ENCODE results near the gene ADAMTS17. TPM values are rescaled to one million over a fixed set of nuclear protein-coding genes. Genes with fewer than 3 reads are reported as not detected.

ADAMTS17 gene
- total and polyA plus RNA-seq, 4 donors: 0.28 to 46.9 (median 9.1) TPM

DNA sequence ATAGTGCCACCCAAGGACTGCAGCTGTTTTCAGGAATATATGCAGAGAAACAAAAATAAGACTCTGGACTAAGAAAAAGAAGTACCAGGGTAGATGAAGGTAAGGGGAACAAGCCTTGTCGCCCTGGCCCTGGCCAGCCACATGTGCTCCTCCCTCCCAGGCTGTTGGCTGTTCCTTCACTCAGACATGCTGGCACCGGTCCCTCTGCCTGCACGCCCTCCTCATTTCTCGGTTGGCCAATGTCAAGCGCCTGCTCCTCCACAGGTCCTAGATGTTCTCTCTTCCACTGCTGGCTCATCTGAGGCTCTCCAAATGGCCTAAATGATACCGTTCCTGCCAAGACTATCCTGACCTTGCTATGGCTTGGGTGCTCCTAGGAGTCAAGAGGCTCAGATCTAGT is 320.1 kb downstream of the ADAMTS17 start:
- no peak for DNase-seq (ENCODE audit: low spot score)
- H3K4me1 ChIP-seq (ENCODE audit: control insufficient read depth in 4 of 4, insufficient read depth in 4 of 4, low read length in 3 of 4): peaks cover 0 to 4% (median 0%) of the 10 kb centered on the region in 4 donors
- H3K27ac ChIP-seq (ENCODE audit: low read depth in 1 of 2, low read length in 2 of 2): no peak overlapping the region
- H3K9ac ChIP-seq (ENCODE audit: low read depth in 1 of 2, low read length in 2 of 2): no peak overlapping the region
- no peaks in the 10 kb centered on the region for H3K27me3 ChIP-seq (ENCODE audit: control insufficient read depth in 4 of 4, insufficient read depth in 4 of 4, low read length in 3 of 4)
- peaks cover 0 to 4% (median 1%) of the 10 kb centered on the region in 4 donors for H3K36me3 ChIP-seq (ENCODE audit: control insufficient read depth in 4 of 4, insufficient read depth in 3 of 4, low read depth in 1 of 4, low read length in 3 of 4)
- H3K9me3 ChIP-seq (ENCODE audit: control insufficient read depth in 4 of 4, low read length in 3 of 4): no peaks in the 10 kb centered on the region
- TF ChIP-seq HNF4G (IDR thresholded peaks at IDR 0.05) (no peak), EGR1 (IDR thresholded peaks at IDR 0.05; ENCODE audit: low read depth in 2 of 2) (no peak), RAD21 (IDR thresholded peaks at IDR 0.05) (no peak), JUND (IDR thresholded peaks at IDR 0.05) (no peak), HNF4A (conservative IDR thresholded peaks at IDR 0.05) (no peak), YY1 (IDR thresholded peaks at IDR 0.05) (no peak), GABPA (IDR thresholded peaks at IDR 0.05 in 1 of 2, conservative IDR thresholded peaks at IDR 0.05 in 1 of 2) (no peak), NR2F2 (IDR thresholded peaks at IDR 0.05) (no peak), TAF1 (conservative IDR thresholded peaks at IDR 0.05) (no peak), SP1 (IDR thresholded peaks at IDR 0.05) (no peak), FOXA1 (IDR thresholded peaks at IDR 0.05) (no peak)
- TF ChIP-seq, protein P1, sequence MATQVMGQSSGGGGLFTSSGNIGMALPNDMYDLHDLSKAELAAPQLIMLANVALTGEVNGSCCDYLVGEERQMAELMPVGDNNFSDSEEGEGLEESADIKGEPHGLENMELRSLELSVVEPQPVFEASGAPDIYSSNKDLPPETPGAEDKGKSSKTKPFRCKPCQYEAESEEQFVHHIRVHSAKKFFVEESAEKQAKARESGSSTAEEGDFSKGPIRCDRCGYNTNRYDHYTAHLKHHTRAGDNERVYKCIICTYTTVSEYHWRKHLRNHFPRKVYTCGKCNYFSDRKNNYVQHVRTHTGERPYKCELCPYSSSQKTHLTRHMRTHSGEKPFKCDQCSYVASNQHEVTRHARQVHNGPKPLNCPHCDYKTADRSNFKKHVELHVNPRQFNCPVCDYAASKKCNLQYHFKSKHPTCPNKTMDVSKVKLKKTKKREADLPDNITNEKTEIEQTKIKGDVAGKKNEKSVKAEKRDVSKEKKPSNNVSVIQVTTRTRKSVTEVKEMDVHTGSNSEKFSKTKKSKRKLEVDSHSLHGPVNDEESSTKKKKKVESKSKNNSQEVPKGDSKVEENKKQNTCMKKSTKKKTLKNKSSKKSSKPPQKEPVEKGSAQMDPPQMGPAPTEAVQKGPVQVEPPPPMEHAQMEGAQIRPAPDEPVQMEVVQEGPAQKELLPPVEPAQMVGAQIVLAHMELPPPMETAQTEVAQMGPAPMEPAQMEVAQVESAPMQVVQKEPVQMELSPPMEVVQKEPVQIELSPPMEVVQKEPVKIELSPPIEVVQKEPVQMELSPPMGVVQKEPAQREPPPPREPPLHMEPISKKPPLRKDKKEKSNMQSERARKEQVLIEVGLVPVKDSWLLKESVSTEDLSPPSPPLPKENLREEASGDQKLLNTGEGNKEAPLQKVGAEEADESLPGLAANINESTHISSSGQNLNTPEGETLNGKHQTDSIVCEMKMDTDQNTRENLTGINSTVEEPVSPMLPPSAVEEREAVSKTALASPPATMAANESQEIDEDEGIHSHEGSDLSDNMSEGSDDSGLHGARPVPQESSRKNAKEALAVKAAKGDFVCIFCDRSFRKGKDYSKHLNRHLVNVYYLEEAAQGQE (IDR thresholded peaks at IDR 0.05): no peak
- TF ChIP-seq, protein P2, sequence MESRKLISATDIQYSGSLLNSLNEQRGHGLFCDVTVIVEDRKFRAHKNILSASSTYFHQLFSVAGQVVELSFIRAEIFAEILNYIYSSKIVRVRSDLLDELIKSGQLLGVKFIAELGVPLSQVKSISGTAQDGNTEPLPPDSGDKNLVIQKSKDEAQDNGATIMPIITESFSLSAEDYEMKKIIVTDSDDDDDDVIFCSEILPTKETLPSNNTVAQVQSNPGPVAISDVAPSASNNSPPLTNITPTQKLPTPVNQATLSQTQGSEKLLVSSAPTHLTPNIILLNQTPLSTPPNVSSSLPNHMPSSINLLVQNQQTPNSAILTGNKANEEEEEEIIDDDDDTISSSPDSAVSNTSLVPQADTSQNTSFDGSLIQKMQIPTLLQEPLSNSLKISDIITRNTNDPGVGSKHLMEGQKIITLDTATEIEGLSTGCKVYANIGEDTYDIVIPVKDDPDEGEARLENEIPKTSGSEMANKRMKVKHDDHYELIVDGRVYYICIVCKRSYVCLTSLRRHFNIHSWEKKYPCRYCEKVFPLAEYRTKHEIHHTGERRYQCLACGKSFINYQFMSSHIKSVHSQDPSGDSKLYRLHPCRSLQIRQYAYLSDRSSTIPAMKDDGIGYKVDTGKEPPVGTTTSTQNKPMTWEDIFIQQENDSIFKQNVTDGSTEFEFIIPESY (IDR thresholded peaks at IDR 0.05): no peak
- TF ChIP-seq, protein P3, sequence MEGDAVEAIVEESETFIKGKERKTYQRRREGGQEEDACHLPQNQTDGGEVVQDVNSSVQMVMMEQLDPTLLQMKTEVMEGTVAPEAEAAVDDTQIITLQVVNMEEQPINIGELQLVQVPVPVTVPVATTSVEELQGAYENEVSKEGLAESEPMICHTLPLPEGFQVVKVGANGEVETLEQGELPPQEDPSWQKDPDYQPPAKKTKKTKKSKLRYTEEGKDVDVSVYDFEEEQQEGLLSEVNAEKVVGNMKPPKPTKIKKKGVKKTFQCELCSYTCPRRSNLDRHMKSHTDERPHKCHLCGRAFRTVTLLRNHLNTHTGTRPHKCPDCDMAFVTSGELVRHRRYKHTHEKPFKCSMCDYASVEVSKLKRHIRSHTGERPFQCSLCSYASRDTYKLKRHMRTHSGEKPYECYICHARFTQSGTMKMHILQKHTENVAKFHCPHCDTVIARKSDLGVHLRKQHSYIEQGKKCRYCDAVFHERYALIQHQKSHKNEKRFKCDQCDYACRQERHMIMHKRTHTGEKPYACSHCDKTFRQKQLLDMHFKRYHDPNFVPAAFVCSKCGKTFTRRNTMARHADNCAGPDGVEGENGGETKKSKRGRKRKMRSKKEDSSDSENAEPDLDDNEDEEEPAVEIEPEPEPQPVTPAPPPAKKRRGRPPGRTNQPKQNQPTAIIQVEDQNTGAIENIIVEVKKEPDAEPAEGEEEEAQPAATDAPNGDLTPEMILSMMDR (IDR thresholded peaks at IDR 0.05; ENCODE audit: low read depth, low read length, missing input control): no peak
- 91% methylated on average over 6 of the region's 6 CpGs for WGBS
- no peak overlapping the region for H3K4me3 ChIP-seq (ENCODE audit: low read depth in 1 of 3, low read length in 3 of 3)

GRCh38 chr15:100020614-100021013 is 321.2 kb downstream of the ADAMTS17 start:
- no peaks in the 10 kb centered on the region for H3K27me3 ChIP-seq (ENCODE audit: control insufficient read depth in 4 of 4, insufficient read depth in 4 of 4, low read length in 3 of 4)
- H3K4me3 ChIP-seq (ENCODE audit: low read depth in 1 of 3, low read length in 3 of 3): no peak overlapping the region
- H3K9me3 ChIP-seq (ENCODE audit: control insufficient read depth in 4 of 4, low read length in 3 of 4): no peaks in the 10 kb centered on the region
- H3K9ac ChIP-seq (ENCODE audit: low read depth in 1 of 2, low read length in 2 of 2): no peak overlapping the region
- peaks cover 0 to 4% (median 0%) of the 10 kb centered on the region in 4 donors for H3K4me1 ChIP-seq (ENCODE audit: control insufficient read depth in 4 of 4, insufficient read depth in 4 of 4, low read length in 3 of 4)
- H3K27ac ChIP-seq (ENCODE audit: low read depth in 1 of 2, low read length in 2 of 2): no peak overlapping the region
- H3K36me3 ChIP-seq (ENCODE audit: control insufficient read depth in 4 of 4, insufficient read depth in 3 of 4, low read depth in 1 of 4, low read length in 3 of 4): peaks cover 0 to 4% (median 0%) of the 10 kb centered on the region in 4 donors
- 91% methylated on average over 6 of the region's 6 CpGs for WGBS
- TF ChIP-seq GABPA (IDR thresholded peaks at IDR 0.05 in 1 of 2, conservative IDR thresholded peaks at IDR 0.05 in 1 of 2) (no peak), NR2F2 (IDR thresholded peaks at IDR 0.05) (no peak), HNF4G (IDR thresholded peaks at IDR 0.05) (no peak), RXRA (IDR thresholded peaks at IDR 0.05) (no peak)
- TF ChIP-seq, protein P3 (IDR thresholded peaks at IDR 0.05; ENCODE audit: low read depth, low read length, missing input control): no peak
- no peak for DNase-seq (ENCODE audit: low spot score)
